Body of pancreas (tissue), 4 donors: Measurements from ENCODE around the gene RUFY3. TPM values are rescaled to one million over a fixed set of nuclear protein-coding genes. Genes with fewer than 3 reads are reported as not detected.

Source experiments
- ATAC-seq: fragments of 150-250 bp; one replicate; pipeline ENCODE4 v1.9.1; 2016
- DNase-seq, 4 donors: peaks; one replicate each; pipeline ENCODE4 v3.0.0-alpha.2; 2019
- H3K27ac ChIP-seq, 4 donors: fragments of 200-600 bp; sonication (generic); 1 replicate in 3 of 4; 2 replicates in 1 of 4; pipeline versions ENCODE4 v1.5.1 to v1.6.1; 2016 to 2019; ENCODE audit warnings: mild to moderate bottlenecking in 1 of 4, mixed read lengths in 1 of 4, moderate library complexity in 1 of 4
- H3K27me3 ChIP-seq, 2 donors: fragments of 200-600 bp; sonication (generic); one replicate each; pipeline ENCODE4 v1.6.0; 2016; ENCODE audit warnings: mild to moderate bottlenecking in 1 of 2
- H3K36me3 ChIP-seq, 2 donors: fragments of 200-600 bp; sonication (generic); replicated peaks in 1 of 2; 2 replicates each; pipeline ENCODE4 v1.5.1; 2016; ENCODE audit warnings: low read depth in 2 of 2; ENCODE audit not compliant: insufficient read depth in 1 of 2
- H3K4me1 ChIP-seq: fragments of 200-600 bp; sonication (generic); one replicate; pipeline ENCODE4 v1.6.0; 2016
- H3K4me3 ChIP-seq, 2 donors: fragments of 200-600 bp; sonication (generic); 1 replicate in 1 of 2; 2 replicates in 1 of 2; pipeline ENCODE4 v1.5.1; 2016 to 2019
- H3K9me3 ChIP-seq, 3 donors: fragments of 200-600 bp; sonication (generic); 1 replicate in 2 of 3; 2 replicates in 1 of 3; pipeline ENCODE4 v1.5.1; 2016
- CTCF ChIP-seq, 7 experiments: fragments of 450-650 bp in 4 of 7; fragments of 200-600 bp in 3 of 7; sonication (generic) in 3 of 7; IDR thresholded peaks; one replicate each; pipeline ENCODE4 v1.5.1; 2016 to 2019; ENCODE audit warnings: antibody characterized with exemption in 7 of 7
- POLR2A ChIP-seq, 3 donors: fragments of 450-650 bp; IDR thresholded peaks; one replicate each; pipeline ENCODE4 v1.6.1; 2016; ENCODE audit warnings: antibody characterized with exemption in 3 of 3, mild to moderate bottlenecking in 2 of 3
- WGBS, 2 donors: methylation state at CpG; one replicate each; pipeline ENCODE4 v1.1.5; 2017; 5-methylcytosine and 5-hydroxymethylcytosine counted together
- intact Hi-C: fragments of 100-400 bp; cut with DNase I; formaldehyde crosslinking; loops from one replicate; pipeline ENCODE4 v1.15.1; 2023
- total RNA-seq, 2 donors: library from RNA; depleted of rRNA; stranded (reverse); fragments of >200 nt; gene quantifications; one replicate each; pipeline ENCODE4 v1.1.0, GENCODE V29; 2016

RUFY3 gene
- total RNA-seq, 2 donors from 2014 or later: 46.4 to 62.6 TPM

GRCh38 chr4:70841951-70842350 lies 120.2 kb downstream of the RUFY3 start:
- peak overlapping the region in 1 of 4 donors; percentile 17 for H3K27ac ChIP-seq
- DNase-seq (no peak), ATAC-seq (no peak)
- H3K27me3 ChIP-seq: no peaks in the 10 kb centered on the region
- no peaks in the 10 kb centered on the region for H3K36me3 ChIP-seq
- H3K9me3 ChIP-seq: no peaks in the 10 kb centered on the region
- H3K4me3 ChIP-seq: no peak overlapping the region
- 44 to 47% methylated on average over 1 of the region's 1 CpG for WGBS, 2 donors
- peaks cover 25% of the 10 kb centered on the region for H3K4me1 ChIP-seq
- intact Hi-C loops: no loop called here
- no peak for TF ChIP-seq POLR2A (IDR thresholded peaks at IDR 0.05)
- no peak for TF ChIP-seq CTCF (IDR thresholded peaks at IDR 0.05)

GRCh38 chr4:70842761-70843435 lies 121.1 kb downstream of the RUFY3 start:
- H3K27ac ChIP-seq: peak overlapping the region in 1 of 4 donors; percentile 62
- no peak for ATAC-seq
- peak in 1 of 4 donors; percentile 23 for DNase-seq

GRCh38 chr4:70844180-70844579 lies 122.4 kb downstream of the RUFY3 start:
- DNase-seq (no peak), ATAC-seq (no peak)
- WGBS, 2 donors: 93 to 94% methylated on average over 9 of the region's 9 CpGs
- no peak overlapping the region for H3K4me3 ChIP-seq
- no peak overlapping the region for H3K27ac ChIP-seq
- peaks cover 10% of the 10 kb centered on the region for H3K4me1 ChIP-seq
- H3K9me3 ChIP-seq: no peaks in the 10 kb centered on the region
- H3K27me3 ChIP-seq: no peaks in the 10 kb centered on the region
- no peak for TF ChIP-seq CTCF (IDR thresholded peaks at IDR 0.05)
- TF ChIP-seq POLR2A (IDR thresholded peaks at IDR 0.05): no peak
- intact Hi-C loops: no loop called here
- H3K36me3 ChIP-seq: no peaks in the 10 kb centered on the region

More at GRCh38 chr4:70842761-70843435, 121.1 kb downstream of the RUFY3 start:
- intact Hi-C loops: no loop called here
- H3K4me1 ChIP-seq: peaks cover 15% of the 10 kb centered on the region
- H3K27me3 ChIP-seq: no peaks in the 10 kb centered on the region
- TF ChIP-seq CTCF (IDR thresholded peaks at IDR 0.05): no peak
- no peak for TF ChIP-seq POLR2A (IDR thresholded peaks at IDR 0.05)
- H3K36me3 ChIP-seq: no peaks in the 10 kb centered on the region
- H3K9me3 ChIP-seq: no peaks in the 10 kb centered on the region
- 33 to 49% methylated on average over 6 of the region's 6 CpGs for WGBS, 2 donors
- no peak overlapping the region for H3K4me3 ChIP-seq

GRCh38 chr4:70849291-70849690 lies 127.5 kb downstream of the RUFY3 start:
- Histone ChIP-seq H3K27ac (no peak overlapping the region), H3K9me3 (no peaks in the 10 kb centered on the region), H3K27me3 (no peaks in the 10 kb centered on the region), H3K4me3 (no peak overlapping the region), H3K36me3 (no peaks in the 10 kb centered on the region), H3K4me1 (no peaks in the 10 kb centered on the region)
- DNase-seq (no peak), ATAC-seq (no peak)
- no peak for TF ChIP-seq POLR2A (IDR thresholded peaks at IDR 0.05)
- no peak for TF ChIP-seq CTCF (IDR thresholded peaks at IDR 0.05)
- 78 to 89% methylated on average over 5 of the region's 5 CpGs for WGBS, 2 donors
- intact Hi-C loops: no loop called here

- Histone ChIP-seq H3K9me3 (no peaks in the 10 kb centered on the region), H3K27me3 (no peaks in the 10 kb centered on the region), H3K36me3 (no peaks in the 10 kb centered on the region), H3K4me1 (peaks cover 7% of the 10 kb centered on the region), H3K27ac (no peak overlapping the region), H3K4me3 (no peak overlapping the region)
- no peak for TF ChIP-seq POLR2A (IDR thresholded peaks at IDR 0.05)
- TF ChIP-seq CTCF (IDR thresholded peaks at IDR 0.05): no peak
- DNase-seq: no peak
- 94 to 96% methylated on average over 2 of the region's 2 CpGs for WGBS, 2 donors
- intact Hi-C loops: no loop called here
- no peak for ATAC-seq
Observed at GRCh38 chr4:70855464-70855863, 133.7 kb downstream of the RUFY3 start.
